Muscle of leg (tissue), 16 donors: ENCODE results near the gene ESM1. TPM values are rescaled to one million over a fixed set of nuclear protein-coding genes. Genes with fewer than 3 reads are reported as not detected.

Source experiments
- DNase-seq: peaks from one replicate; pipeline ENCODE4 v3.0.0; 2013
- H3K27ac ChIP-seq: one replicate; pipeline ENCODE4 v1.5.1; 2013; ENCODE audit warnings: mild to moderate bottlenecking, low read length, control low read depth
- H3K27me3 ChIP-seq: one replicate; pipeline ENCODE4 v1.6.1; 2013; ENCODE audit warnings: low read length; ENCODE audit not compliant: control insufficient read depth, insufficient read depth
- H3K36me3 ChIP-seq: one replicate; pipeline ENCODE4 v1.6.1; 2013; ENCODE audit warnings: low read length; ENCODE audit not compliant: control insufficient read depth, insufficient read depth
- H3K4me1 ChIP-seq: one replicate; pipeline ENCODE4 v1.6.1; 2013; ENCODE audit warnings: low read length; ENCODE audit not compliant: control insufficient read depth, insufficient read depth
- H3K4me3 ChIP-seq: one replicate; pipeline ENCODE4 v1.5.1; 2013; ENCODE audit warnings: low read length, control low read depth
- H3K9me3 ChIP-seq: replicated peaks from 2 replicates; pipeline ENCODE4 v1.6.1; 2013; ENCODE audit warnings: low read depth, low read length; ENCODE audit not compliant: control insufficient read depth
- WGBS: methylation state at CpG from one replicate; pipeline ENCODE4 v1.1.5; 2013; ENCODE audit warnings: missing lambda C conversion rate; ENCODE audit not compliant: insufficient coverage; 5-methylcytosine and 5-hydroxymethylcytosine counted together
- long read RNA-seq, 11 donors: transcript quantifications; one replicate each; lab custom pipeline, GENCODE V29; 2026
- polyA plus RNA-seq, 8 donors: library from polyadenylated mRNA; unstranded; fragments of 120-200 nt; gene quantifications; one replicate each; pipeline versions ENCODE4 v1.2.1 to v1.2.3, GENCODE V29; 2013; ENCODE audit warnings: inconsistent platforms in 1 of 8, low replicate concordance in 1 of 8; ENCODE audit not compliant: insufficient read length in 8 of 8, insufficient read depth in 1 of 8
- total RNA-seq: library from RNA; stranded (reverse); fragments of 120-200 nt; gene quantifications from one replicate; pipeline ENCODE4 v1.2.4, GENCODE V29; 2013

The ESM1 gene, protein sequence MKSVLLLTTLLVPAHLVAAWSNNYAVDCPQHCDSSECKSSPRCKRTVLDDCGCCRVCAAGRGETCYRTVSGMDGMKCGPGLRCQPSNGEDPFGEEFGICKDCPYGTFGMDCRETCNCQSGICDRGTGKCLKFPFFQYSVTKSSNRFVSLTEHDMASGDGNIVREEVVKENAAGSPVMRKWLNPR
- 2.8 TPM for total RNA-seq
- 1 to 10 TPM; 2.7 to 5.8 (median 3.7) TPM for polyA plus RNA-seq
- long read RNA-seq, donor 1, result 0 reads
- long read RNA-seq, donor 2, result 0 reads
- long read RNA-seq, donor 3, partial matches to known transcripts, result 0 of 1 reads
- long read RNA-seq, donor 3, other reads (novel, unspliced or antisense), result 0 of 1 reads
- long read RNA-seq, donor 4, partial matches to known transcripts, result 0 of 2 reads
- long read RNA-seq, donor 4, other reads (novel, unspliced or antisense), result 0 of 2 reads
- long read RNA-seq, donor 5, transcript ESM1-202 (3 exons, 2,169 nt), result major isoform, 5 of 5 reads
- long read RNA-seq, donor 5, partial matches to known transcripts, result 0 of 5 reads
- long read RNA-seq, donor 5, other reads (novel, unspliced or antisense), result 0 of 5 reads
- long read RNA-seq, donor 6, partial matches to known transcripts, result 0 of 2 reads
- long read RNA-seq, donor 6, other reads (novel, unspliced or antisense), result 0 of 2 reads
- long read RNA-seq, donor 7, partial matches to known transcripts, result 0 of 4 reads
- long read RNA-seq, donor 7, other reads (novel, unspliced or antisense), result 0 of 4 reads
- long read RNA-seq, donor 8, partial matches to known transcripts, result 0 of 5 reads
- long read RNA-seq, donor 8, other reads (novel, unspliced or antisense), result 0 of 5 reads
- long read RNA-seq, donor 9, result 0 reads
- long read RNA-seq, donor 10, partial matches to known transcripts, result 0 of 1 reads
- long read RNA-seq, donor 10, other reads (novel, unspliced or antisense), result 0 of 1 reads
- long read RNA-seq, donor 11, result 0 reads

DNA sequence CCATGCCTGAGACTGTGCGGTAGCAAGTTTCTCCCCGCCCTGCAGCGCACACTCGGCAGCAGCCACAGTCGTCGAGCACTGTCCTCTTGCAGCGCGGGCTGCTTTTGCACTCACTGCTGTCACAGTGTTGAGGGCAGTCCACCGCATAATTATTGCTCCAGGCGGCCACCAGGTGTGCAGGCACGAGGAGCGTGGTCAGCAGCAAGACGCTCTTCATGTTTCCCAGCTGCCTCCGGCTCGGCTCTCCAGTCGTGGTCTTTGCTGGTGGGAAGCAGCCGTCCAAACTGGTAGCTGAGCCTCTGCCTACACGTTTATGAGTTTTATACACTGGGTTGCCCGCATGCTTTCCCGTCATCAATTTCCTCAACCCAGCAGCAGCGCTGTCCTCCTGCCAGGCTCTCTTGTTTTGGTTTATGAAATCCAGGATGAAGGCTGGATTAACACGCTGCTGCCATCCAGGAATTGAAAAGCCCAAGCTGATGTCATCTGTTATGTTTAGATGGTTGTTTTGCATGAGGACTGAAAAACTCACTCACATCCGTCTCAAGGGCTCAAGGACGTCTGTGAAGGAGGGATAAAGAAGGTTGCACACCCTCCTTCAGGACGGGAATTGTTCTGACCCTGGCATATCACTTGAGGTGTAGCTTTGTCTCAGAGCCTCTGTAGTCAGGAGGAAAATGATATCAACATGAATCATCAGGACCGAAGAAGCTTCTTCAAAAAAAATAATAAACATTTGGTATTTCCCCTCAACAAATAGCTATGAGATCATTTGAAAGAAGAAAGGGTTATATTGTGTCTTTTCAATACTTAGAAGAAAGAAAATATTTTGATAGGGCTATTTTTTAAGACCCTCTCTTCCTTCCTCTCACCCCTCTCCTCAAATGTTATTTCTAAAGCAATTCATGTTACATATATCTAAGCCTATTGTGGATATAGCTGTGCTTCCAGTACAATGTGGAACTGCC, at the start of gene ESM1:
Gene ESM1, minus strand, starts transcription at position 293 of the 968 bp plus-strand sequence. Its CDS starts 76 bp downstream, at position 217.
- H3K27ac ChIP-seq, result peak within 1 kb of the TSS; percentile 53
- no peaks in the 10 kb centered on the region for H3K36me3 ChIP-seq
- H3K4me1 ChIP-seq, result peaks cover 18% of the 10 kb centered on the region
- 47% methylated on average over 22 of the region's 26 CpGs for WGBS
- H3K4me3 ChIP-seq, result peak within 1 kb of the TSS; percentile 11
- peaks cover 11% of the 10 kb centered on the region for H3K27me3 ChIP-seq
- no peaks in the 10 kb centered on the region for H3K9me3 ChIP-seq
- peak; percentile 64 for DNase-seq

DNA sequence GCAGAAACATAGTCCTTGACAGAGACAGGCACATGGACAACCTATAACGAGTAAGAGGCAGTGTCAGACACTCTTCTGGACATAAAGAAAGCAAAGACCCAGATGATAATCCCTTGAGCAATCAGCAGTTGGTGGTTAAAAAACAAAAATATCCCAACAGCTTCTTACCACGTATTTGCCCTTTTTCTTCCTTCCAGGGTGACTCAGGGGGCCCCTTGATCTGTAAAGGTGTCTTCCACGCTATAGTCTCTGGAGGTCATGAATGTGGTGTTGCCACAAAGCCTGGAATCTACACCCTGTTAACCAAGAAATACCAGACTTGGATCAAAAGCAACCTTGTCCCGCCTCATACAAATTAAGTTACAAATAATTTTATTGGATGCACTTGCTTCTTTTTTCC, 48.2 kb upstream of the ESM1 start:
- WGBS, result 63% methylated on average over 1 of the region's 4 CpGs
- no peak for DNase-seq
- no peaks in the 10 kb centered on the region for H3K4me1 ChIP-seq

DNA sequence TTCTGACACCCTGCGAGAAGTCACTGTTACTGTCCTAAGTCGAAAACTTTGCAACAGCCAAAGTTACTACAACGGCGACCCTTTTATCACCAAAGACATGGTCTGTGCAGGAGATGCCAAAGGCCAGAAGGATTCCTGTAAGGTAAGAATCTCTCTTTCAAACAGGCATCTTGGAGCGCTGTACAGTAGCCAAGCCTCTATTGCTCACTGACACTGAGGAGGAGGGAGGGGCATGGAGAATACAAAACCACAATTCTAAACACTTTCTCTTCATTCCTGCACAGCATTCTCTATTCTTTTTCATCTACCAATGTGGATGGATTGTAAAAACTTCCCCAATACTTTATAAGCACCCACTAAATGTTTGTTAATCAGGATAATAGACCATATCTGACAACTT, 46.1 kb upstream of the ESM1 start:
- no peaks in the 10 kb centered on the region for H3K4me1 ChIP-seq
- DNase-seq, result no peak
- no peak overlapping the region for H3K27ac ChIP-seq
- H3K4me3 ChIP-seq, result no peak overlapping the region
- WGBS, result 80% methylated on average over 1 of the region's 5 CpGs
- H3K36me3 ChIP-seq, result no peaks in the 10 kb centered on the region
- no peaks in the 10 kb centered on the region for H3K9me3 ChIP-seq
- no peaks in the 10 kb centered on the region for H3K27me3 ChIP-seq

More for the DNA sequence above, 48.2 kb upstream of the ESM1 start:
- Histone ChIP-seq H3K36me3 (no peaks in the 10 kb centered on the region), H3K4me3 (no peak overlapping the region), H3K27me3 (no peaks in the 10 kb centered on the region), H3K27ac (no peak overlapping the region), H3K9me3 (no peaks in the 10 kb centered on the region)

DNA sequence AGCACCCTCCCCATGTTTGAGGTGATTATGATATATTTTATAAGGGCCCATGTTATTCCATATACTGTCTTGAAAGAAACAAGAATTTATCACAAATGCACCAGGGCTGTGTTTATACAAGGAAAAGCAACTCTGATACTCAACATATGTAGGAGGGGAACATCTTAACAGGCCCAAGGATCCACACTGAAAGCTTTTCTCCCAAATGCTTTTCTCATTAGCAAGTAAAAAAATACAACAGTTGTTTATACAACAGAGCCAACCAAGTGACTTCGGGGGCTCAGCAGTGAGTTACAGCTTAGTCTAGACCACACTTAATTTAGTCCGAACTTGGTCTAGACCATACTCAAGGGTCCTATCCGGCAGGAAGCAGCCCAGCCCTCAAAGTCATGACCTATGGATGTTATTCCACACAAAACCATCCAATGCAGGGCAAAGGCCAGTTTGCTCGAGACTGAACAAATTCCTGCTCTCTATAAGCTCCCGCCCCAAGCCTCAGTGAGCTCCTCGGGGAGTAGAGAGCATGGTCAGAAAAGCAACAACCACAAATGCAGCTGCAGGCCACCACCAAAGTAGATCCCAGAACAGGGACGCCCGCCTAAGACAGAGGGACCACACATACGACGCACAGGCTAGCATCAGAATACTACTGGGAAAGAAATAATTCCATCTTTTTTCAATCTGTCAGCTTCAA, 45.4 kb upstream of the ESM1 start:
- H3K27me3 ChIP-seq, result no peaks in the 10 kb centered on the region
- DNase-seq, result peak; percentile 45
- H3K4me3 ChIP-seq, result no peak overlapping the region
- no peaks in the 10 kb centered on the region for H3K9me3 ChIP-seq
- 50% methylated on average over 7 of the region's 10 CpGs for WGBS
- H3K36me3 ChIP-seq, result no peaks in the 10 kb centered on the region
- H3K27ac ChIP-seq, result no peak overlapping the region
- H3K4me1 ChIP-seq, result no peaks in the 10 kb centered on the region

DNA sequence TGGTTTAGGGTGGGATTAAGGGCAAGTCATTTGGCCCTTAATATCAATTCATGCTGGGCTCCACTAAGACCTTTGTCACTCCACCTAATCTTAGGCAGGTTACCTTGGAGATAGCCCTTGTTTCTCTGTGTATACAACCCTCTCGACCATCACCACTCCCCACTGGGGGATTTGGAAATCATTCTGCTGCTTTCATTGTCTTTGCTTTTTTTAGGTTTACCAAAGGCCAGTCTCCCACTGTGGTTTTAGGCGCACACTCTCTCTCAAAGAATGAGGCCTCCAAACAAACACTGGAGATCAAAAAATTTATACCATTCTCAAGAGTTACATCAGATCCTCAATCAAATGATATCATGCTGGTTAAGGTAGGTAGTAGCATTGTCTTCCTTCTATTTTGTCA, 44.8 kb upstream of the ESM1 start:
- no peaks in the 10 kb centered on the region for H3K36me3 ChIP-seq
- no peak for DNase-seq
- H3K4me1 ChIP-seq, result no peaks in the 10 kb centered on the region
- H3K9me3 ChIP-seq, result no peaks in the 10 kb centered on the region
- H3K27me3 ChIP-seq, result no peaks in the 10 kb centered on the region
- H3K27ac ChIP-seq, result no peak overlapping the region
- no peak overlapping the region for H3K4me3 ChIP-seq
- no CpG with 5 or more reads among the region's 2 CpGs for WGBS

DNA sequence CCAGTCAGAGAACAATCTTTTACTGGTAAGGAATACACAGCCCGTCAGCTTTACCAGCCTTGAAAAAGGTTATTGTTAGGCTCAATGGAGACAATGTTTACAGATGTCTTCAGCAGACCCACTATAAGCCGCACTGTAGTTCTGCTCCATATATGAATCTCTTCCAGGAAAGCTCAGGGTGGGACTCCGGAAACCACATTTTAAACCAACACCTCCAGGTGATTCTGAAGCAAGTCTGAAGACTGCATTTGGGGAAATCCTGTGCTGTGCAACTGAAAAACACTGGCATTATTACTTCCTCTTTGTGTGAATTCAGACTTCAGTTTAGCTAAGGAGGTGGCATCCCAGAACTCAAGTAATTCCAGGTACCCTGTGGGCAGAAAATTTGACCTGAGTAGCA, 42.2 kb upstream of the ESM1 start:
- no peak overlapping the region for H3K27ac ChIP-seq
- H3K27me3 ChIP-seq, result no peaks in the 10 kb centered on the region
- WGBS, result 79% methylated on average over 3 of the region's 3 CpGs
- no peak for DNase-seq
- no peaks in the 10 kb centered on the region for H3K9me3 ChIP-seq
- no peaks in the 10 kb centered on the region for H3K36me3 ChIP-seq
- H3K4me1 ChIP-seq, result no peaks in the 10 kb centered on the region
- H3K4me3 ChIP-seq, result no peak overlapping the region

DNA sequence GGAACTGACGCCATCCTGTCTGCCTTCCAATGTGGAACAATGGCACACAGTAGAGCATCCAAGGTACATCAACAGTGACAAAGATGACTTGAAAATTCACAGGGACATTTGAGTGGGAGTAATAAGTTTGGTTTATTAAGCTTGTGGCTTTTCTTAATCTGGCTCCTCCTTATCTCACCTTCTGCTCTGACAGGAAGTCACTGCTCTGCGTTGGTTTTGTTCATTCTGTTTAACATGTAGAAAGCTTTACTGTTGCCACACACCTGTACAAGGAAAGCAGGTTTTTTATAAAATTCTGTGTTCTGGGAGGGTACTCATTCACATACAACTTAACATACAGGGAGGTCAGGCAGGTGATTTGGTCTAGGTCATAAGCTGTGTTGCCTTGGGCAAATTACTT, 37.1 kb upstream of the ESM1 start:
- no peak overlapping the region for H3K4me3 ChIP-seq
- H3K27ac ChIP-seq, result no peak overlapping the region
- whole genome bisulfite sequencing, result 100% methylated on average over 1 of the region's 2 CpGs
- H3K4me1 ChIP-seq, result peaks cover 7% of the 10 kb centered on the region
- no peaks in the 10 kb centered on the region for H3K9me3 ChIP-seq
- no peak for DNase-seq
- H3K27me3 ChIP-seq, result no peaks in the 10 kb centered on the region
- H3K36me3 ChIP-seq, result no peaks in the 10 kb centered on the region

DNA sequence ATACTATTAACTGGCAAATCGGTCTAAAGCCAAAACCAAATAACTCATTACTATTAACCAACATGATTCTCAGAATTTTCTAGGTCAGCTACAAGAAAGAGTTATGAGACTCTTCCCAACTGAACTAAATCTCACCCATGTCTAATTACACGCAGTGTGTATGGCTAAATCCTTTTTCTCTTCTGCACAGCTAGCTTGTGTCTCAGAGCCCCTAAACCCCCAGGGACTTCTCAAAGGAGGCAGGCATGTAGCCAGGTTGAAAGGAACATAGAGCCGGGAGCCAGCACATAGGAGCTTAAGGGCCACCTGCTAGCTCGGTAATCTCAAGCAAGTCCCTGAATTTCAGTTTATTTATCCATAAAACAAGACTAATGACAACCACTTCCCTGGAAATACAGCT, 36.4 kb upstream of the ESM1 start:
- 57% methylated on average over 3 of the region's 4 CpGs for WGBS
- Histone ChIP-seq H3K4me3 (no peak overlapping the region), H3K4me1 (peaks cover 7% of the 10 kb centered on the region), H3K9me3 (no peaks in the 10 kb centered on the region), H3K27me3 (no peaks in the 10 kb centered on the region), H3K36me3 (no peaks in the 10 kb centered on the region), H3K27ac (no peak overlapping the region)
- DNase-seq, result no peak

DNA sequence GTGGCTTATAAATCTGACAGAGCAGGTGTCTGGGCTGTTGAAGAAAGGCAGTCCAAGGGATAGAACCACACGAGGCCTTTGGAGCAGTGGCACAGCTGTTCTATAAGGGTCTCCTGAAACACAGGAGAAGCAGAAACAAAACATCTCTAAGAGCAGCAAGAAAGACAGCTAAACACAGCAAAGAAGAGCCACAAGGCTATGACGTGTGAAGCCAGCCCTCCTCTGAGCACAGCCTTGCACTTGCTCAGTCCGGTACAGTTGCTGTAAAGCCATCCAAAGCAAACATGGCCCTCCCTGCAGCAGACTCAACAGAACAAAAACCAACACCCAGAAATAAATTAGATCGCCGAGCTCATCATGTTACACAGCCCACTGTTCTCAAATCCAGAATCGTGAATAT, 36.0 kb upstream of the ESM1 start:
- DNase-seq, result no peak
- WGBS, result 64% methylated on average over 5 of the region's 6 CpGs
- Histone ChIP-seq H3K27me3 (no peaks in the 10 kb centered on the region), H3K4me3 (no peak overlapping the region), H3K9me3 (no peaks in the 10 kb centered on the region), H3K36me3 (no peaks in the 10 kb centered on the region), H3K4me1 (peaks cover 7% of the 10 kb centered on the region), H3K27ac (no peak overlapping the region)
